HG03457 (cell line): ENCODE measurements around the gene CAST.
A peak's percentile ranks its signal among the peaks of the same experiment; 100 is the strongest.
"Not testable (repeated sequence)": the region's sequence is repeated elsewhere in the genome, so short reads cannot be mapped to it uniquely, and the experiment has no call there.

Experiments used
- ATAC-seq: cut with Tn5 transposase; IDR thresholded peaks from one replicate; pipeline ENCODE4 v1.9.1; 2021; ENCODE audit warnings: moderate number of reproducible peaks; ENCODE audit not compliant: unreplicated experiment

Gene CAST, protein sequence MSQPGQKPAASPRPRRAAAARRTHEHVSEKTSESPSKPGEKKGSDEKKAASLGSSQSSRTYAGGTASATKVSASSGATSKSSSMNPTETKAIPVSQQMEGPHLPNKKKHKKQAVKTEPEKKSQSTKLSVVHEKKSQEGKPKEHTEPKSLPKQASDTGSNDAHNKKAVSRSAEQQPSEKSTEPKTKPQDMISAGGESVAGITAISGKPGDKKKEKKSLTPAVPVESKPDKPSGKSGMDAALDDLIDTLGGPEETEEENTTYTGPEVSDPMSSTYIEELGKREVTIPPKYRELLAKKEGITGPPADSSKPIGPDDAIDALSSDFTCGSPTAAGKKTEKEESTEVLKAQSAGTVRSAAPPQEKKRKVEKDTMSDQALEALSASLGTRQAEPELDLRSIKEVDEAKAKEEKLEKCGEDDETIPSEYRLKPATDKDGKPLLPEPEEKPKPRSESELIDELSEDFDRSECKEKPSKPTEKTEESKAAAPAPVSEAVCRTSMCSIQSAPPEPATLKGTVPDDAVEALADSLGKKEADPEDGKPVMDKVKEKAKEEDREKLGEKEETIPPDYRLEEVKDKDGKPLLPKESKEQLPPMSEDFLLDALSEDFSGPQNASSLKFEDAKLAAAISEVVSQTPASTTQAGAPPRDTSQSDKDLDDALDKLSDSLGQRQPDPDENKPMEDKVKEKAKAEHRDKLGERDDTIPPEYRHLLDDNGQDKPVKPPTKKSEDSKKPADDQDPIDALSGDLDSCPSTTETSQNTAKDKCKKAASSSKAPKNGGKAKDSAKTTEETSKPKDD

GRCh38 chr5:96661855-96662724 is at the start of gene CAST:
TSS of gene CAST (plus strand) at chr5:96662376. CDS start at chr5:96662423, 47 bp downstream.
- ATAC-seq = peak; percentile 59

GRCh38 chr5:96614110-96614691 is 48.0 kb upstream of the CAST start:
- ATAC-seq = no peak

DNA sequence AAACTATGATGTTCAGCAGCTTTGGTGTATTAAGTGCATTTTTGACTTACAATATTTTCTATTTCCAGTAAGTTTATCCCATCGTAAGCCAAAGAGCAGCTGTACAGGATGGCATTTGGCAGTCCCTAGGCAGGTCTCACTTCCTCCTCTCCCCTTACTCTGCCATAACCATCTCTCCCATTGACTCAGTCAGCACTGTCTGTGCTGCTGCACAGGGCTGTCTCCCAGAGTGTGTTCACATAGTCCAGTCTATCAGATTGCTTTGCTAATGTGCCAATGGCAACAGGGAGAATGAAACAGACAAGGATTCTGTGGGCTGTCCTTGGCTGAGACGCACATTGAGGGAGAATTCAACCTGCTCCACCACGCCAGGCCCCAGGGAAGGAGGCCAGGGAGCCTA is 47.0 kb upstream of the CAST start:
- no peak for ATAC-seq

- ATAC-seq = no peak
These were observed 45.4 kb upstream of the CAST start for GRCh38 chr5:96616801-96617200.

DNA sequence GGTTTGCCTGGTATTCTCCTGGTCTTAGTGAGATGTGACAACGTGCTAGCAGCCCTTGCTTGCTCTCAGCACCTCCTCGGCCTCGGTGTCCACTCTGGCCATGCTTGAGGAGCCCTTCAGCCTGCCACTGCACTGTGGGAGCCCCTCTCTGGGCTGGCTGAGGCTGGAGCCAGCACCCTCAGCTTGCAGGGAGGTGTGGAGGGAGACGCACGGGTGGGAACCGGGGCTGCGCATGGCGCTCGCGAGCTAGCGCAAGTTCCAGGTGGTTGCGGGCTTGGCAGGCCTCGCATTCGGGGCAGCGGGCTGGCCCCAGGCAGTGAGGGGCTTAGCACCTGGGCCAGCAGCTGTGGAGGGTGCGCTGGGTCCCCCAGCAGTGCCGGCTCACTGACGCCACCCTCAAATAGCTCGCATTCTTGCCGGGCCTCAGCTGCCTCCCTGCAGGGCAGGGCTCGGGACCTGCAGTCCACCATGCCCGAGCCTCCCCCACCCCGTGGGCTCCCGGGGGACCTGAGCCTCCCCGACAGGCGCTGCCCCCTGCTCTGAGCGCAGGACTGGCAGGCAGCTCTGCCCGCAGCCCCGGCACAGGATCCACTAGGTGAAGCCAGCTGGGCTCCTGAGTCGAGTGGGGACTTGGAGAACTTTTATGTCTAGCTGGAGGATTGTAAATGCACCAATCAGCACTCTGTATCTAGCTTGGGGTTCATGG is 43.7 kb upstream of the CAST start:
- ATAC-seq = not testable (repeated sequence)

DNA sequence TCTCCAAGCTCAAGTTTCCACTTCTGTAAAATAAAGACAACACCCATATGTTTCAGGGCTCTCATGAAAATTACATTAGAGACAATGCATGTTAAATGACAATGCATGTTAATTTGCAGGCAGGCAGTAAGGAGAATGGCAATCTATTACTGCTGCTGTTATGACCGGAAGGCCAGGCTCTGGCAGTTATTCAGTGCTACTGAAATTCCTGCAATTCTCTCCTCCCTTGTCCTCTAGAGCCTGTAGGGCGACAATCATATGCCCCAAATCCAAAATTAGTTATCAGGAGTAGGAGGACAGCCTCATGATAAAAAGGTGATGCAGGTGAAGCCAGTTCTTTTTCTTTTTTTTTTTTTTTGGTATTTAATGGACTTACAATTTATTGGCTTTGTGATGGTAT is 42.2 kb upstream of the CAST start:
- no peak for ATAC-seq

DNA sequence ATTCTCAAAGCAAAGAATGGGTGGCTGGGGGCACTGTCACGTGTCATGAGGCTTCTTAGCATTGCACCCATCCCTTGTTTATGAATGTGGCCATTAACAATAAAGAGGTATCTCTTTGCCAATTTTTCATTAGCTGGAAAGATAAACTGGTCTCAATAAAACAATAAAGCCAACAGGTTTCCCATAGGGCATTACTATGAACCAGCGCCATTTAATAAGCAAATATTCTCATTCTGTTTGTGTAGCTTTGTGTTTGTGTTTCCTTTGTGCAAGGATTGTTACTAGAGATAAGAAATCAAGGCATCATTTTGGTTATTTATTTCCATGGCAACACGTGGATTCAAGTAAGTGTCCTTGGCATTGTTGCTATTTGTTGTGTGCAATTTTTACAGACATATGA is 37.6 kb upstream of the CAST start:
- ATAC-seq = no peak

DNA sequence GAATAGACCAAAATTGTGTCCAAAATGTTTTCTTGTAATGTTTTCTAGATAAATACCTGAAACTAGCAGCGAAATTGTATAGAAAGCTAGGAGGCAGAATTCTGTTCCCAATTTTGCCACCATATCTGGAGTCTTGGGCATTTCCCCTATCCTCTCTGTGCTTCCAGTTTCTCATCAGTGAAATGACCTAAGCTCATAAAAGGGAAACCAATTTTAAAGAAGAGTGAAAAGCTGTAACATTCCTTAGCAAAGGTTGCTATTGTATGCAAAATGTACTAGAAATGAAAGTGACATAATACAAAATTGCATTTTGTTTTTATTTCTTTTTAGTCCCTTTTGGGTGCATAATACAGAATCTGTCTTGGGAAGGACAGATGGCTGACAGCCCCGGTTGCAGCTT is 36.8 kb upstream of the CAST start:
- no peak for ATAC-seq

DNA sequence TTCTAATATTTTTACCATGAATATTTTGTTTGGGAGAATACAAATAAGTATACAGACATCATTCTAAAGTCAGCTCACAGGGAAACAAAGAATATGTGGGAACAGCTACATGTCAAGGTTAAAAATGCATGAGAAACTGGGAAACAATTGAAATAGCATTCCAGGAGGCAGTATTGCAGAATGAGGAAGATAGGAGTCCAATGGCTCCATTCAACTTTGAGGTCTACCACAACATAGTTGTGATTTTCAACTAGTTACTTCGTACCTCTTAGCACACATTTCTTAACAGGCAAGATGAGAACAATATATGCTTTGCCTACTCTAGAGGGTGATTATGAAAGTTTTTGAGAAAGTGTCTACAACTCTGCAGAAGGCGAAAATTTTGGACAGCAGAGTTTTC is 35.2 kb upstream of the CAST start:
- ATAC-seq = no peak

DNA sequence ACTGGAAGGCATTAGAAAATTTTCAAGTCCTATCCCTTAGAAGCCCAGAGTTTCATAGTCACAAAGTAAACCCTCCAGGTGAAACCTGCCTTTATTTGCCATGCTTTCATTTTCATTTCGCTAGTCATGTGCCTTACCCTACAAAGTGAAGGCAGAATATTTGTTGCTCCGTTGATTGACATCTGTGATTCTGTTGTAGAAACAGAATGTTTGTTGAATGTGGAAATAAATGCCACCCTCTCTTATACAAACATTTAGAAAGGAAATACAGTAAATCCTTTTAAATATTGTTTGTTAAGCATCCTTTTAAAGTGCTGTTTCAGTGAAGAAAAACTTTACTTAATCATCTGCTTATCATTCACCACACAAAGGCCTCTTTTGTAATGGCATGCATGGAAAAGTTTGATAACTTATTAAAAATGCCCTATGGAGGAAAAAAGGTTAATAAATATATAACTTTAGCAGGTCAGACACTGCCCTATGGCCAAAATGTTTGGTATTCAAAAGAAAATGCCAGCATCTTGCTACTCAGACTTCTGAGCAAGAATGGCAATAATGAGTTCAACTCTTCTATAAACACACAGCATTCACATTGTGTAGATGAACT is 34.3 kb upstream of the CAST start:
- no peak for ATAC-seq

- ATAC-seq = no peak
These were observed 33.8 kb upstream of the CAST start for GRCh38 chr5:96628406-96628805.

GRCh38 chr5:96629774-96630173 is 32.4 kb upstream of the CAST start:
- ATAC-seq = no peak

- no peak for ATAC-seq
These were observed 28.4 kb upstream of the CAST start for GRCh38 chr5:96633820-96634219.

DNA sequence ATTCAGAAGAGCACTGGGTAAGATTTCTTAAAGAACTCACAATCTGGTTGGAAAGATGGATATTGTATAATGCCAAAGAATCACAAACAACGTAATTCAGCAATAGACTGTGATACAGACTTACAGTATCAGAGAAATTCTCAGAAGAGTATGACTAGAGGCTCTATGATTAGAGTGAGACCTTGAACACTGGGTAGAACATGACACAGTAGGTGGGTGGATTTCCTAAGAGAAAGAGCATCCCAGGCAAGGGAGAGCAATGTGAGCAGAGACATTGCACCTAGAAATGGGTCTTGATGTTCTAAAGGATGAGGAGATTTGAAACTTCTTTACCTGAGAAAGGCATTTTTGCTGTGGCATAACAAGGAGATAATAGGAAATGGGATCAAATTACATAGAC is 27.3 kb upstream of the CAST start:
- no peak for ATAC-seq

DNA sequence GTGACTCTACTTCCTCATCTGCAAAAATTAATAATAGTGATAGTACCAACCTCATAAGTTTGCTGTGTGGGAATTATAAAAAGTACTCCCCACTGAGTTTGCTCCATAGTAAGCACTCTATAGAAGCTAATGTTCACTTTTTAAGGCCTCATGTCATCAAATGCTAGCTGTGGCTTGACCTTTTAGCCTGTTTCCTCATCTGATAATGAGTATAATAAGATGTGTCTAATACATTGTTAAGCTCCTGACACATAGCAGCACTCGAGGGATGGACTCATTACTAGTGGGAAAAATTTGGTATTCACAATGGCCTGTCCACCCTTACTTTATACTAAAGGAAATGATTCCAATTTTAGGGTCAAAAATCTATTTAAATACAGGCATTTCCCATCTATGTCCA is 26.1 kb upstream of the CAST start:
- ATAC-seq = no peak

- ATAC-seq = no peak
These were observed 25.6 kb upstream of the CAST start for GRCh38 chr5:96636594-96636993.

- ATAC-seq = no peak
These were observed 25.0 kb upstream of the CAST start for GRCh38 chr5:96637196-96637595.

- ATAC-seq = no peak
These were observed 23.6 kb upstream of the CAST start for GRCh38 chr5:96638561-96638960.

GRCh38 chr5:96640696-96641095 is 21.5 kb upstream of the CAST start:
- no peak for ATAC-seq
